A549 (cell line): ENCODE data around the gene CLEC4F. TPM values are rescaled to one million over a fixed set of nuclear protein-coding genes. Genes with fewer than 3 reads are reported as not detected.

ENCODE experiments used
- EHF ChIP-seq: fragments of 250-450 bp; sonication (Bioruptor Pico); IDR thresholded peaks from 2 replicates; pipeline ENCODE4 v1.5.0; 2020; ENCODE audit warnings: mild to moderate bottlenecking
- EHMT2 ChIP-seq: fragments of 200-600 bp; sonication (generic); IDR thresholded peaks from 2 replicates; pipeline ENCODE4 v1.6.1; 2016; ENCODE audit warnings: antibody characterized with exemption, low read depth, mild to moderate bottlenecking, moderate library complexity
- HEYL ChIP-seq: fragments of 250-450 bp; sonication (Bioruptor Pico); IDR thresholded peaks from 2 replicates; pipeline ENCODE4 v1.8.0; 2021; ENCODE audit warnings: mild to moderate bottlenecking, moderate library complexity
- HOXB13 ChIP-seq: fragments of 250-450 bp; sonication (Bioruptor Pico); IDR thresholded peaks from 2 replicates; pipeline ENCODE4 v1.5.0; 2020; ENCODE audit warnings: low read depth, mild to moderate bottlenecking, moderate library complexity
- RARB ChIP-seq: fragments of 250-450 bp; sonication (Bioruptor Pico); IDR thresholded peaks from 2 replicates; pipeline ENCODE4 v1.8.0; 2021; ENCODE audit warnings: mild to moderate bottlenecking, moderate library complexity
- ZNF302 ChIP-seq: fragments of 250-450 bp; sonication (Bioruptor Pico); IDR thresholded peaks from 2 replicates; pipeline ENCODE4 v1.9.0; 2021; ENCODE audit warnings: inconsistent platforms, mild to moderate bottlenecking, moderate library complexity
- polyA plus RNA-seq, 4 experiments: library from polyadenylated mRNA; depleted of rRNA in 3 of 4; stranded (reverse); fragments of >200 nt; fragmentation: RNase III in 1 of 4; extraction: RNeasy Plus Mini Kit Qiagen cat#74134 plus additional on column Dnase treatment in 1 of 4; gene quantifications; 2 replicates in 3 of 4; 3 replicates in 1 of 4; pipeline ENCODE4 v1.2.3, GENCODE V29; 2011 to 2017
- small RNA-seq, 6 experiments: library from RNA; depleted of rRNA; stranded (forward); fragments of <200 nt; gene quantifications; one replicate each; pipeline ENCODE3, GENCODE V24; 2012

CLEC4F gene
- polyA plus RNA-seq, 2 of the 4 experiments (the other 2 are of a cell fraction) = not detected

GRCh38 chr2:70759446-70759845 is 61.0 kb downstream of the CLEC4F start (continued):
- no peak for TF ChIP-seq EHF (CRISPR knock-in tag)
- no peak for TF ChIP-seq EHMT2
- no peak for TF ChIP-seq HEYL (CRISPR knock-in tag)
- TF ChIP-seq ZNF302 (CRISPR knock-in tag) = no peak
- TF ChIP-seq RARB (CRISPR knock-in tag) = no peak
- no peak for TF ChIP-seq HOXB13
- TF ChIP-seq, all 56 proteins: peak for 0

Small RNAs within 50 kb of the gene (small RNA-seq; reads per million reads assigned to genes)
- gene HMGN2P21 = 0 reads per million in 6 experiments

Other genes starting within 250 kb of the CLEC4F start
- 25.5 and 28.4 TPM in 2 replicates for gene ADD2, start 52.4 kb downstream of the CLEC4F start, polyA plus RNA-seq (2011; rRNA removed)
- gene ADD2, start 52.4 kb downstream of the CLEC4F start, polyA plus RNA-seq (2017; fragmentation: RNase III; extraction: RNeasy Plus Mini Kit Qiagen cat#74134 plus additional on column Dnase treatment) = 18.0 to 21.4 TPM (median 20.7 TPM) in 3 replicates
- not detected in 2 replicates for gene FIGLA, start 30.0 kb downstream of the CLEC4F start, polyA plus RNA-seq (2011; rRNA removed)
- gene FIGLA, start 30.0 kb downstream of the CLEC4F start, polyA plus RNA-seq (2017; fragmentation: RNase III; extraction: RNeasy Plus Mini Kit Qiagen cat#74134 plus additional on column Dnase treatment) = not detected in 3 replicates
- 0.05 TPM in 1 of 2 replicates, not detected in the other for gene CD207, start 15.2 kb upstream of the CLEC4F start, polyA plus RNA-seq (2011; rRNA removed)
- 0.04 TPM in 1 of 3 replicates, not detected in the others for gene CD207, start 15.2 kb upstream of the CLEC4F start, polyA plus RNA-seq (2017; fragmentation: RNase III; extraction: RNeasy Plus Mini Kit Qiagen cat#74134 plus additional on column Dnase treatment)
- gene VAX2, start 80.0 kb upstream of the CLEC4F start, polyA plus RNA-seq (2011; rRNA removed) = 1.6 and 1.8 TPM in 2 replicates
- gene VAX2, start 80.0 kb upstream of the CLEC4F start, polyA plus RNA-seq (2017; fragmentation: RNase III; extraction: RNeasy Plus Mini Kit Qiagen cat#74134 plus additional on column Dnase treatment) = 2.1 to 3.6 TPM (median 3.3 TPM) in 3 replicates
- gene ATP6V1B1, start 115.3 kb upstream of the CLEC4F start, polyA plus RNA-seq (2011; rRNA removed) = 1.9 and 3.2 TPM in 2 replicates
- gene ATP6V1B1, start 115.3 kb upstream of the CLEC4F start, polyA plus RNA-seq (2017; fragmentation: RNase III; extraction: RNeasy Plus Mini Kit Qiagen cat#74134 plus additional on column Dnase treatment) = 2.5 to 2.8 TPM (median 2.7 TPM) in 3 replicates
- not detected in 2 replicates for gene ANKRD53, start 158.0 kb upstream of the CLEC4F start, polyA plus RNA-seq (2011; rRNA removed)
- gene ANKRD53, start 158.0 kb upstream of the CLEC4F start, polyA plus RNA-seq (2017; fragmentation: RNase III; extraction: RNeasy Plus Mini Kit Qiagen cat#74134 plus additional on column Dnase treatment) = not detected in 3 replicates
- 87.1 and 109 TPM in 2 replicates for gene TEX261, start 174.3 kb upstream of the CLEC4F start, polyA plus RNA-seq (2011; rRNA removed)
- 71.3 to 76.3 TPM (median 73.6 TPM) in 3 replicates for gene TEX261, start 174.3 kb upstream of the CLEC4F start, polyA plus RNA-seq (2017; fragmentation: RNase III; extraction: RNeasy Plus Mini Kit Qiagen cat#74134 plus additional on column Dnase treatment)
- gene NAGK, start 248.0 kb upstream of the CLEC4F start, polyA plus RNA-seq (2011; rRNA removed) = 41.2 and 42.2 TPM in 2 replicates
- 93.6 to 134 TPM (median 119 TPM) in 3 replicates for gene NAGK, start 248.0 kb upstream of the CLEC4F start, polyA plus RNA-seq (2017; fragmentation: RNase III; extraction: RNeasy Plus Mini Kit Qiagen cat#74134 plus additional on column Dnase treatment)